Common myeloid progenitor, CD34-positive (primary cell): ENCODE results near the gene KIAA1210. TPM values are rescaled to one million over a fixed set of nuclear protein-coding genes. Genes with fewer than 3 reads are reported as not detected.

Source experiments
- CTCF ChIA-PET: fragments of 350-600 bp; sonication (Branson Sonifier 250); formaldehyde crosslinking; loops from one replicate; lab custom pipeline; 2021; ENCODE audit warnings: antibody characterized with exemption; lab: Charles Lee
- POLR2A ChIA-PET: fragments of 350-600 bp; sonication (Branson Sonifier 250); formaldehyde crosslinking; loops from one replicate; lab custom pipeline; 2021; ENCODE audit warnings: antibody characterized with exemption; lab: Charles Lee
- DNase-seq, 3 donors: peaks; one replicate each; pipeline versions ENCODE4 v3.0.0 to v3.0.0-alpha.2; 2013
- H3K27ac ChIP-seq, 2 experiments: 1 replicate in 1 of 2; 2 replicates in 1 of 2; pipeline ENCODE4 v1.7.0; 2013; ENCODE audit warnings: inconsistent platforms in 2 of 2, low read length in 2 of 2, mild to moderate bottlenecking in 2 of 2, low read depth in 1 of 2, moderate library complexity in 1 of 2; ENCODE audit not compliant: severe bottlenecking in 2 of 2, insufficient read depth in 1 of 2, poor library complexity in 1 of 2
- H3K27me3 ChIP-seq, 5 experiments: replicated peaks in 2 of 5; 1 replicate in 3 of 5; 2 replicates in 2 of 5; pipeline versions ENCODE4 v1.6.1 to v1.7.0; 2013; ENCODE audit warnings: low read length in 4 of 5, mild to moderate bottlenecking in 2 of 5, moderate library complexity in 2 of 5, inconsistent platforms in 1 of 5; ENCODE audit not compliant: insufficient read depth in 5 of 5, control insufficient read depth in 4 of 5
- H3K36me3 ChIP-seq, 4 experiments: 1 replicate in 2 of 4; 2 replicates in 2 of 4; pipeline versions ENCODE4 v1.6.1 to v1.7.0; 2013; ENCODE audit warnings: low read length in 3 of 4, control low read depth in 1 of 4, mild to moderate bottlenecking in 1 of 4; ENCODE audit not compliant: control insufficient read depth in 4 of 4, insufficient read depth in 4 of 4
- H3K4me1 ChIP-seq, 4 experiments: 1 replicate in 3 of 4; 2 replicates in 1 of 4; pipeline versions ENCODE4 v1.6.1 to v1.7.1; 2013; ENCODE audit warnings: low read length in 3 of 4, mild to moderate bottlenecking in 3 of 4, control low read depth in 1 of 4, inconsistent platforms in 1 of 4, moderate library complexity in 1 of 4; ENCODE audit not compliant: control insufficient read depth in 4 of 4, insufficient read depth in 4 of 4; ENCODE audit errors: control extremely low read depth in 1 of 4
- H3K4me3 ChIP-seq, 7 experiments: 1 replicate in 4 of 7; 2 replicates in 3 of 7; pipeline versions ENCODE4 v1.5.1 to v1.7.0; 2013; ENCODE audit warnings: mild to moderate bottlenecking in 7 of 7, low read length in 6 of 7, moderate library complexity in 6 of 7, inconsistent platforms in 2 of 7, low read depth in 2 of 7, control low read depth in 1 of 7; ENCODE audit not compliant: insufficient read depth in 4 of 7, control insufficient read depth in 1 of 7; ENCODE audit errors: extremely low read depth in 1 of 7
- H3K9me3 ChIP-seq, 5 experiments: 1 replicate in 4 of 5; 2 replicates in 1 of 5; pipeline versions ENCODE4 v1.6.1 to v1.7.1; 2013; ENCODE audit warnings: low read length in 4 of 5, mild to moderate bottlenecking in 2 of 5, inconsistent platforms in 1 of 5, low read depth in 1 of 5, moderate library complexity in 1 of 5; ENCODE audit not compliant: control insufficient read depth in 4 of 5, insufficient read depth in 2 of 5; ENCODE audit errors: control extremely low read depth in 1 of 5
- WGBS: methylation state at CpG from one replicate; pipeline ENCODE4 v1.1.5; 2013; ENCODE audit not compliant: insufficient coverage; 5-methylcytosine and 5-hydroxymethylcytosine counted together
- polyA plus RNA-seq: library from polyadenylated mRNA; unstranded; fragments of 120-200 nt; gene quantifications from one replicate; pipeline ENCODE4 v1.2.1, GENCODE V29; 2013

Gene KIAA1210
- not detected for polyA plus RNA-seq

- no peak within 1 kb of the TSS for H3K27ac ChIP-seq
- H3K4me1 ChIP-seq: no peaks in the 10 kb centered on the region
- H3K27me3 ChIP-seq: peaks cover 0 to 5% (median 0%) of the 10 kb centered on the region in 5 experiments
- POLR2A ChIA-PET: no interaction called here
- H3K9me3 ChIP-seq: no peaks in the 10 kb centered on the region
- CTCF ChIA-PET: interaction anchor here (0.5 kb wide), 1 partner anchor 1121 kb away, joined by 3 read pairs; no protein-coding TSS in a partner anchor
- 59% methylated on average over 5 of the region's 5 CpGs for WGBS
- DNase-seq: no peak
- no peaks in the 10 kb centered on the region for H3K36me3 ChIP-seq
- H3K4me3 ChIP-seq: no peak within 1 kb of the TSS
Observed at GRCh38 chrX:119127650-119128049, at the start of gene KIAA1210. KIAA1210 (minus strand) TSS chrX:119127812; CDS start chrX:119123642, 4,170 bp downstream.

GRCh38 chrX:119177278-119177677 lies 49.7 kb upstream of the KIAA1210 start:
- no peak for DNase-seq
- H3K4me3 ChIP-seq: no peak overlapping the region
- H3K9me3 ChIP-seq: no peaks in the 10 kb centered on the region
- no peaks in the 10 kb centered on the region for H3K27me3 ChIP-seq
- H3K27ac ChIP-seq: no peak overlapping the region
- no CpG with 5 or more reads among the region's 1 CpG for WGBS
- POLR2A ChIA-PET: no interaction called here
- no peaks in the 10 kb centered on the region for H3K4me1 ChIP-seq
- H3K36me3 ChIP-seq: no peaks in the 10 kb centered on the region
- CTCF ChIA-PET: no interaction called here

GRCh38 chrX:119174900-119175299 lies 47.3 kb upstream of the KIAA1210 start:
- POLR2A ChIA-PET: no interaction called here
- CTCF ChIA-PET: interaction anchor here (1.0 kb wide), 1 partner anchor 56 kb away, joined by 3 read pairs; no protein-coding TSS in a partner anchor
- H3K9me3 ChIP-seq: no peaks in the 10 kb centered on the region
- no peaks in the 10 kb centered on the region for H3K4me1 ChIP-seq
- no peak for DNase-seq
- H3K27me3 ChIP-seq: no peaks in the 10 kb centered on the region
- no peak overlapping the region for H3K4me3 ChIP-seq
- no peak overlapping the region for H3K27ac ChIP-seq
- no CpG with 5 or more reads among the region's 2 CpGs for WGBS
- H3K36me3 ChIP-seq: no peaks in the 10 kb centered on the region

- ChIA-PET CTCF (no interaction called here), POLR2A (no interaction called here)
- no peak for DNase-seq
Observed at GRCh38 chrX:119168104-119168503, 40.5 kb upstream of the KIAA1210 start.

GRCh38 chrX:119158226-119158625 lies 30.6 kb upstream of the KIAA1210 start:
- DNase-seq: no peak
- Histone ChIP-seq H3K36me3 (no peaks in the 10 kb centered on the region), H3K4me3 (no peak overlapping the region), H3K9me3 (no peaks in the 10 kb centered on the region), H3K27me3 (peaks cover 0 to 21% (median 5%) of the 10 kb centered on the region in 5 experiments), H3K4me1 (no peaks in the 10 kb centered on the region), H3K27ac (no peak overlapping the region)
- 90% methylated on average over 2 of the region's 3 CpGs for WGBS
- ChIA-PET POLR2A (no interaction called here), CTCF (no interaction called here)

More at GRCh38 chrX:119168104-119168503, 40.5 kb upstream of the KIAA1210 start:
- Histone ChIP-seq H3K27ac (no peak overlapping the region), H3K4me1 (no peaks in the 10 kb centered on the region), H3K27me3 (peaks cover 0 to 4% (median 0%) of the 10 kb centered on the region in 5 experiments), H3K4me3 (no peak overlapping the region), H3K36me3 (no peaks in the 10 kb centered on the region), H3K9me3 (no peaks in the 10 kb centered on the region)
- 80% methylated on average over 1 of the region's 2 CpGs for WGBS

- 83% methylated on average over 1 of the region's 1 CpG for WGBS
- ChIA-PET POLR2A (no interaction called here), CTCF (no interaction called here)
- H3K4me1 ChIP-seq: peaks cover 0 to 9% (median 0%) of the 10 kb centered on the region in 4 experiments
- H3K27ac ChIP-seq: no peak overlapping the region
- H3K36me3 ChIP-seq: no peaks in the 10 kb centered on the region
- peaks cover 0 to 31% (median 5%) of the 10 kb centered on the region in 5 experiments for H3K27me3 ChIP-seq
- no peak for DNase-seq
- H3K4me3 ChIP-seq: no peak overlapping the region
- no peaks in the 10 kb centered on the region for H3K9me3 ChIP-seq
Observed at GRCh38 chrX:119156241-119156640, 28.6 kb upstream of the KIAA1210 start.

GRCh38 chrX:119155416-119156035 lies 27.9 kb upstream of the KIAA1210 start:
- Histone ChIP-seq H3K27me3 (peaks cover 0 to 38% (median 5%) of the 10 kb centered on the region in 5 experiments), H3K9me3 (no peaks in the 10 kb centered on the region), H3K4me1 (peaks cover 0 to 12% (median 0%) of the 10 kb centered on the region in 4 experiments), H3K4me3 (no peak overlapping the region), H3K27ac (no peak overlapping the region), H3K36me3 (no peaks in the 10 kb centered on the region)
- CTCF ChIA-PET: no interaction called here
- WGBS: 75% methylated on average over 4 of the region's 6 CpGs
- POLR2A ChIA-PET: no interaction called here
- DNase-seq: peak in 2 of 3 donors; percentile 34 to 44
